ENCODE measurements around the gene PUS7.
"Not testable (repeated sequence)": the region's sequence is repeated elsewhere in the genome, so short reads cannot be mapped to it uniquely, and the experiment has no call there.

Gene PUS7

GRCh38 chr7:105454095-105454747, 67.8 kb downstream of the PUS7 start:
- in situ Hi-C loops (cut with HindIII; ENCODE audit: low pct_ligation_motif_present, low pct_unique_long_range_greater_than_20kb, low sequenced_read_pairs) = no loop called here
- DNase-seq = peak; percentile 37

GRCh38 chr7:105452085-105452484, 70.0 kb downstream of the PUS7 start:
- DNase-seq = no peak
- in situ Hi-C loops (cut with HindIII; ENCODE audit: low pct_ligation_motif_present, low pct_unique_long_range_greater_than_20kb, low sequenced_read_pairs) = no loop called here

- DNase-seq; in situ Hi-C loops (cut with HindIII; ENCODE audit: low pct_ligation_motif_present, low pct_unique_long_range_greater_than_20kb, low sequenced_read_pairs): not testable (repeated sequence)
Observed at GRCh38 chr7:105450870-105451269, 71.2 kb downstream of the PUS7 start.

GRCh38 chr7:105450177-105450861, 71.8 kb downstream of the PUS7 start:
- DNase-seq = no peak
- in situ Hi-C loops (cut with HindIII; ENCODE audit: low pct_ligation_motif_present, low pct_unique_long_range_greater_than_20kb, low sequenced_read_pairs) = no loop called here

- no peak for DNase-seq
- in situ Hi-C loops (cut with HindIII; ENCODE audit: low pct_ligation_motif_present, low pct_unique_long_range_greater_than_20kb, low sequenced_read_pairs) = no loop called here
Observed at GRCh38 chr7:105448181-105448580, 73.9 kb downstream of the PUS7 start.

- in situ Hi-C loops (cut with HindIII; ENCODE audit: low pct_ligation_motif_present, low pct_unique_long_range_greater_than_20kb, low sequenced_read_pairs) = no loop called here
- no peak for DNase-seq
Observed at GRCh38 chr7:105444342-105444987, 77.6 kb downstream of the PUS7 start.

GRCh38 chr7:105442214-105442613, 79.9 kb downstream of the PUS7 start:
- in situ Hi-C loops (cut with HindIII; ENCODE audit: low pct_ligation_motif_present, low pct_unique_long_range_greater_than_20kb, low sequenced_read_pairs) = not testable (repeated sequence)

GRCh38 chr7:105439174-105439893, 82.7 kb downstream of the PUS7 start:
- DNase-seq = peak; percentile 87
- in situ Hi-C loops (cut with HindIII; ENCODE audit: low pct_ligation_motif_present, low pct_unique_long_range_greater_than_20kb, low sequenced_read_pairs) = no loop called here

More at GRCh38 chr7:105442214-105442613, 79.9 kb downstream of the PUS7 start:
- not testable (repeated sequence) for DNase-seq

- DNase-seq = peak; percentile 76
- in situ Hi-C loops (cut with HindIII; ENCODE audit: low pct_ligation_motif_present, low pct_unique_long_range_greater_than_20kb, low sequenced_read_pairs) = no loop called here
Observed at GRCh38 chr7:105438847-105439173, 83.3 kb downstream of the PUS7 start.

- DNase-seq = no peak
- in situ Hi-C loops (cut with HindIII; ENCODE audit: low pct_ligation_motif_present, low pct_unique_long_range_greater_than_20kb, low sequenced_read_pairs) = no loop called here
Observed at GRCh38 chr7:105438254-105438653, 83.8 kb downstream of the PUS7 start.

- in situ Hi-C loops (cut with HindIII; ENCODE audit: low pct_ligation_motif_present, low pct_unique_long_range_greater_than_20kb, low sequenced_read_pairs); DNase-seq: not testable (repeated sequence)
Observed at GRCh38 chr7:105437356-105437755, 84.7 kb downstream of the PUS7 start.

- in situ Hi-C loops (cut with HindIII; ENCODE audit: low pct_ligation_motif_present, low pct_unique_long_range_greater_than_20kb, low sequenced_read_pairs) = no loop called here
- DNase-seq = peak; percentile 88
Observed at GRCh38 chr7:105429746-105430612, 92.1 kb downstream of the PUS7 start.

- in situ Hi-C loops (cut with HindIII; ENCODE audit: low pct_ligation_motif_present, low pct_unique_long_range_greater_than_20kb, low sequenced_read_pairs) = no loop called here
- no peak for DNase-seq
Observed at GRCh38 chr7:105426606-105427146, 95.4 kb downstream of the PUS7 start.

- DNase-seq = no peak
- in situ Hi-C loops (cut with HindIII; ENCODE audit: low pct_ligation_motif_present, low pct_unique_long_range_greater_than_20kb, low sequenced_read_pairs) = no loop called here
Observed at GRCh38 chr7:105423987-105424386, 98.1 kb downstream of the PUS7 start.

- in situ Hi-C loops (cut with HindIII; ENCODE audit: low pct_ligation_motif_present, low pct_unique_long_range_greater_than_20kb, low sequenced_read_pairs) = no loop called here
- no peak for DNase-seq
Observed at GRCh38 chr7:105413887-105414437, 108.1 kb downstream of the PUS7 start.

- DNase-seq; in situ Hi-C loops (cut with HindIII; ENCODE audit: low pct_ligation_motif_present, low pct_unique_long_range_greater_than_20kb, low sequenced_read_pairs): not testable (repeated sequence)
Observed at GRCh38 chr7:105410774-105411173, 111.3 kb downstream of the PUS7 start.

- DNase-seq; in situ Hi-C loops (cut with HindIII; ENCODE audit: low pct_ligation_motif_present, low pct_unique_long_range_greater_than_20kb, low sequenced_read_pairs): not testable (repeated sequence)
Observed at GRCh38 chr7:105409775-105410174, 112.3 kb downstream of the PUS7 start.

Measured in ACHN (cell line).